GM12891 (cell line): Measurements from ENCODE around the gene LMNA.
"Not testable (repeated sequence)": the region's sequence is repeated elsewhere in the genome, so short reads cannot be mapped to it uniquely, and the experiment has no call there.

Experiments
- POLR2A ChIP-seq: IDR thresholded peaks from 2 replicates; pipeline ENCODE4 v1.6.1; 2011; ENCODE audit warnings: low read depth, low read length, control low read depth
- POLR2AphosphoS5 ChIP-seq: IDR thresholded peaks from 2 replicates; pipeline ENCODE4 v1.6.1; 2011; ENCODE audit warnings: low read depth, low read length, control low read depth

DNA sequence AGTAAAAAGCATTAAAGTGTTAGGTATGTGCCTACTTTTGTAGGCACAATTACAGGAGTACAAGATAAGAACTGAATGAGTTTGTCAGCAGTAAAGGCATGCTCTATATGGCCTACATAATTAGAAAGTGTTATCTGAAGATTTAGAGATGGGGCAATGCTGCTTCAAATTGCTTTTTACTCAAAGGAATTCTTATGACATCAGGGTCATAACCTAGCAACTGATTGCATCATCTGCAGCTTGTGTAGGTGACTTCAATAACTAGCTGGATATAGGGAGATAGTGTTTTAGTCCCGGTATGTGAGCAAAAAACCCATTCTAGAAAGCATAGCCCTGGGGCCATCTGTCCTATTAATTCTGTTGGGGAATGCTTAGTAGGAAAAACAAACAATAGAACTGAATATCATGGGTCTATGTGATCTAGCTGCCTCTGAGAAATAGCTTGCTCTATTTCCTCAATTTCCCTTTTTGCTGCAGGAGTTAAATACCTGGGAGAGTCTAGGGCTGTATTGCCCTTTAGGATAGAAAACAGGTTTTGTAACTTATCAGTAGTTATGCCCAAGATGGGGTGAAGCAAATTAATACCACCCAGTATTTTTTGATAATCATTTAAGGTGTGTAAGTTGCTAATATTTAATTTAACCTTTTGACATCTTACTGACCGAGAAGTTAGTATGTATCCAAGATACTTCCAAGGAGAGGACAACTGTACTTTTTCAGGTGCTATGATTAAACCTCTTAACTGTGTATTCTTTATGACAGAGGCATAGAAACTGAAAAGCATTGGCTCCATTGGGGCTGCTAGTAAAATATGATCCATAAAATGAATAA, 72.1 kb downstream of the LMNA start:
- TF ChIP-seq POLR2A, POLR2AphosphoS5: not testable (repeated sequence)
